NCI-H1048 (cell line): ENCODE data around the gene RFX4.

Experiments used
- DNase-seq: peaks from one replicate; lab custom pipeline; 2025; lab: John Stamatoyannopoulos, UW

The RFX4 gene

DNA sequence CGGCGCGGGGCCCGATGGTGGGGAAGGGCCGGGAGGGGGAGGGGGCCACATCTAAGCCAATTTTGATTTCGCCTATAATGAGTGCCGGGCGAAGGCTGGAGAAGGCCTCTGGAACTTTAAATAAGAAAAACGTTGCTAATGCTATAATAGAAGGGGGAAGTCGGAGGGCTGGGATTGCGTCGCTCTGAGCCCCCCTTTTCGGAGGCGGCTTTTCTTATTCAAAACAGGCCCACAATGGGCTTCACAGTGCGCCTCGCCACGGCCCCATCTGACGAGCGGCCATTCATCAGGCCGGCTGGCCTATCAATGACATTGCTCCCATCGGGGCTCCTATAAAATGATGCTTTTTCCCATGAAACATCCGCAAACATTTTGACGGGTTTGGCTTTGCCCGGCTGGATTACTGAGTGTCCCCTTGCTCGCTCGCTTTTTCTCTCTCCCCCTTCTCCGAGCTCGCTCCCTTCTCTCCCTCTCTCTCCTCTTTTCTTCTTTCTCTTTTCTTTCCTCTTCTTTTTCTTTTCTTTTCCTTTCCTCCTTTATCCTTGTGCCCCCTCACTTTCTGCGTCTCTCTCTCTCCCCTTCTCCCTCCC lies at the start of gene RFX4:
Gene RFX4 (plus strand): TSS at position 364 of the 590 bp plus-strand sequence. CDS start 317 bp downstream, outside the sequence.
- DNase-seq, result no peak

- DNase-seq, result no peak
Observed at GRCh38 chr12:106541201-106541600, 41.6 kb upstream of the RFX4 start.

DNA sequence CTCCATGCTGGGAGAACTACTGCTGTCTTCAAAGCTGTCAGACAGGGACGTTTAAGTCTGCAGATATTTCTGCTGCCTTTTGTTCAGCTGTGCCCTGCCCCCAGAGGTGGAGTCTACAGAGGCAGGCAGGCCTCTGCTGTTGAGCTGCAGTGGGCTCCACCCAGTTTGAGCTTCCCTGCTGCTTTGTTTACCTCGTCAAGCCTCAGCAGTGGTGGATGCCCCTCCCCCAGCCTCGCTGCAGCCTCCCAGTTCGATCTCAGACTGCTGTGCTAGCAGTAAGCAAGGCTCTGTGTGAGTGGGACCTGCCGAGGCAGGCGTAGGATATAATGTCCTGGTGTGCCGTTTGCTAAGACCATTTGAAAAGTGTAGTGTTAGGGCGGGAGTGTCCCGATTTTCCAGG lies 31.4 kb upstream of the RFX4 start:
- no peak for DNase-seq

GRCh38 chr12:106552228-106552627 lies 30.6 kb upstream of the RFX4 start:
- DNase-seq, result no peak

GRCh38 chr12:106564678-106565329 lies 18.0 kb upstream of the RFX4 start:
- DNase-seq, result no peak

DNA sequence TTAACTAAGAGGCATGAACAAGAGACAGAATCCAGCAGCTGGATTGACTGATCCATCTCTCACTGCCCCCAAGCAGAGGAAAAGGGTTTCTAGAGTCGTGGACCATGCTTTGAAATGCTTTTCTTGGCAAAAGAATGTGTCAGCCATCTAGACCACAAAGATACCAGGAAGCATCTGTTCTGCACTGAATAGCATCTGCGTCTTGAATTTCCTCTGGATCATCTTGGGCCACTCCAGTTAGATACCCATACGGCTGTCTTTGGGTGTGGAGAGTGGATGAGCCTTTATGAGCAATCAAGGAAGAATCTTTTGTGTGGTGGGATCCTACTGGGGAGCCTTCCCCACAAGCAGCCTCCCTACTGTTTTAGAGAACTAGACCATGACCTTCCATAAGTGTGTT lies 16.0 kb upstream of the RFX4 start:
- no peak for DNase-seq

DNA sequence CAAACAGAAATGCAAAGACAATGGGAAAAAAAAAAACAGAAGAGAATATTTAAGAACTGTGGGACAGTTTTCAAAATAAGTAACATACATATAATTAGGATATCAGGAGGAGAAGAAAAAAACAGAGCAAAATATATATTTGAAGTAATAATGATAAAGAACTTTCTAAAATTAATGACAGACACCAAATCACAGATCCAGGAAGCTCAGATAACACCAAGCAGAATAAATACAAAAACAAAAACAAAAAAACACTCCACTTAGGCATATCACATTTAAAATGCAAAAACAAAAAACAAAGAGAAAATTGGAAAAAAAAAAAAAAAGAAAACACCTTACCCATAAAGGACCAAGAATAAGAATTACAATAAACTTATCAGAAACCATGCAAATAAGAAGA lies 9.6 kb upstream of the RFX4 start:
- no peak for DNase-seq

DNA sequence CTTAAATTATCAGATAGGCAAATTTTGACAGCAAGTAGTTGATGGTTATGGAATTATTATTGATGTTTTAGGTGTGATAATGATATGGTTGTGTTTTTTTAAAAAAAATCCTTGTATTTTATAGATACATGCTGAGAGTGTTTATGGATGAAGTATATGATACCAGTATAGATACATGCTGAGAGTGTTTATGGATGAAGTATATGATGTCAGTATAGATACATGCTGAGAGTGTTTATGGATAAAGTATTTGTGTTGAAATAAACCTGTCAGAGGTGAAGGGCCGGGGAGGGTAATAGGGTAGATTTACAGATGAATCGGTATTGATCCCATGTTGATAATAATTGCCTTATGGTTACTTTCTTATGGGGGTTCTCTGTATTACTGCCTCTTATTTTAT lies 6.0 kb upstream of the RFX4 start:
- no peak for DNase-seq

- DNase-seq, result no peak
Observed at GRCh38 chr12:106580671-106581508, 1.9 kb upstream of the RFX4 start.

- no peak for DNase-seq
Observed at GRCh38 chr12:106581543-106582248, 1.1 kb upstream of the RFX4 start.

- no peak for DNase-seq
Observed at GRCh38 chr12:106582249-106582591, 584 bp upstream of the RFX4 start.

DNA sequence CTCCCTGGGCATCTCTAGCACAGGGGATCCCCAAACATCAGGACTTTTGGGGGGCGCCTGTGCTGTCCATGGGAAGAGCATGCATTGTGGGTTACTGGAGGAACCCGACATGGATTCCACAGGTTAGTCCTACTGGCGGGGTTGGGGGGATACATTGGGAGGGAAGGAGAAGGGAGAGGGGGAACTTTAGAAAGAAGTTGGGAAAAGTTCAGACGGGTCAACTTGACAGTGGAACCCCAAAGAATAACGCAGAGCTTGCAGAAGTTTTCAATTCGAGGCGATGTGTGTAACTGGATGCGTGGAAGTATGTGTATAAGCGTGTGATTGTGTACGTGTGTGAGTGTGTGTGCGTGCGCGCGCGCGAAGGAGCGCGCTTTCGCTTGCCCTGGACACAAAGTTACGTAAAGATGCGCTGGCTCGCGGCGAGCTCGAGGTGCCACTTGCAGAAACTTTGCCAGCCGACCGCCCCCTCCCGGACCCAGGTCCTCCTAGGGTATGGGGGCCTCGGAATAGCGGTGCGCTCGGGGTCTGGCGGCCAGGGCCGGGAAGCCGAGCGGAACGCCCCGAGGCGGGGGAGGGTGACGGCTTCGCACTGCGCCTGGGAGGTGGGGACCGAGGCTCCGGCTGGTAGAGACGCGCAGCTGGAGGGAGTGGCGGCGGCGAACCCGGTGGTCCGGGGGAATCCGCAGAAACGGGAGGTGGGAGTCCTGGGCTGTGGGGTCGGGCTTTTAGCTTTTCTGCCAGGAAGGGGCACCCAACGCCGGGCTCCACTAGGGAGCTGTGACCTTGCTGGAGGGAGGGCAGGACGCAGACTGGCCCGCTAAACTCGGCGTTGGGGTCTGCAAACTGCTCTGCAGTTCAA lies 669 bp downstream of the RFX4 start:
- DNase-seq, result no peak

- DNase-seq, result no peak
Observed at GRCh38 chr12:106584104-106585064, 1.6 kb downstream of the RFX4 start.

- DNase-seq, result no peak
Observed at GRCh38 chr12:106585105-106585520, 2.3 kb downstream of the RFX4 start.

- DNase-seq, result no peak
Observed at GRCh38 chr12:106585521-106586277, 2.9 kb downstream of the RFX4 start.

- DNase-seq, result no peak
Observed at GRCh38 chr12:106586278-106586802, 3.5 kb downstream of the RFX4 start.

- DNase-seq, result no peak
Observed at GRCh38 chr12:106586803-106587684, 4.2 kb downstream of the RFX4 start.

DNA sequence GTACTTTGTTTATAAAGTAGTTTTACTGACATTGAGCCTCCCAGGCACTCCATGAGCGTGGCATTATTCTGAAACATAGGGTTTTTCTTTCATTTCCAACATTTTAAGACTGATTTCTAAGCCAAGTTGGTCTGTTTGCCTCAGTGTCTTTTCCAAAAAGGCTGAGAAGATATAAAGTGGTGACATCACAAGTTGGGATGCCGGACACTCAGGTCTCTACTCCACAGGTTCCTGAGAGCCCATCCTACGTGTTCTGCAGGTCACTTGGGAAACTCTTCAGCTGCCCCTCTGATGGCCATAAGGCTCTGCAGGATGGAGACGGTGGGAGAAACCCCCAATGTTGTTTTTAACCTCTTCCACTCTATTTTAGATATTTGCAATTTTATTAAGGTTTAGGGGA lies 6.0 kb downstream of the RFX4 start:
- DNase-seq, result no peak
